DMS153 treated with DMSO at 0.1 percent for 48 hours (cell line): ENCODE results near the gene LLGL1.

Source experiments
- DNase-seq: peaks from one replicate; lab custom pipeline; 2025; ENCODE audit not compliant: unreplicated experiment; lab: John Stamatoyannopoulos, UW

LLGL1 gene

DNA sequence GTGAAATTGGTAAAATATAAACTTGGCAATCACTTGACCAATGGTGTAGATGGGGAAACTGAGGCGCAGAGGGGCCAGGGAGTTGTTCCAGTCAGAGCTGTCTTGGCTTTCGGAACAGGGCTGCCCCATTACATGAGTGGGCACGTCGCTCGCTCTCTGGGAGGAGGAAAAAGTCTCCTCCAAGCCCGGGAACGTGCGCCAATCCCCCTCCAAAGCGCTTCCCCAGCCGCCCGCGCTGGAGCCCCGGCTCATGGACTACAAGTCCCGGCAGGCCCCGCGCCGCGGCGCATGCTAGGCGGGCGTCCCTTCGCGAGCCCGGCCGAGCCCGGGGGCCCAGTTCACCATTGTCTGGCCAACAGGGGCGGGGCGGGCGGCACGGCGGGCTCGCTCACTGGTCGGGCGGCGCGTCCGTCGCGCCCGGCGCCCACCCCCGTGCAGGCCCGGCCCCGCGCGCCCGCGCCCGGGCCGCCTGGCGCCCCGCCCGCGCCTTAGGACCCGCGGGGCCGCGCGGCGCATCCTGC, at the start of gene LLGL1:
TSS of gene LLGL1 (plus strand) at position 515 of the 521 bp plus-strand sequence. CDS start 48 bp downstream, outside the sequence.
- DNase-seq = peak; percentile 14

DNA sequence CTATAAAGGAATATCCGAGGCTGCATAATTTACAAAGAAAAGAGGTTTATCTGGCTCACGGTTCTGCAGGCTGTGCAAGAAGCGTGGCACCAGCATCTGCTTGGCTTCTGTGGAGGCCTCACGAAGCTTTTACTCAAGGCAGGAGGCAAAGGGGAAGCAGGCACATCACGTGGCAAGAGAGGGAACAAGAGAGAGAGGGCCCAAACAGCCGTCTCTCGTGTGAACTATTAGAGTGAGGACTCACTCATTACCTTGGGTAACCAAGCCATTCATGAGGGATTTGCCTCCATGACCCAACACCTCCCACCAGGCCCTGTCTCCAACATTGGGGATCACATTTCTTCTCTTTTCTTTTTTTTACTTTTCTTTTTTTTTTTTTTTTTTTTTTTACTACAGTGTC, 49.3 kb upstream of the LLGL1 start:
- no peak for DNase-seq

DNA sequence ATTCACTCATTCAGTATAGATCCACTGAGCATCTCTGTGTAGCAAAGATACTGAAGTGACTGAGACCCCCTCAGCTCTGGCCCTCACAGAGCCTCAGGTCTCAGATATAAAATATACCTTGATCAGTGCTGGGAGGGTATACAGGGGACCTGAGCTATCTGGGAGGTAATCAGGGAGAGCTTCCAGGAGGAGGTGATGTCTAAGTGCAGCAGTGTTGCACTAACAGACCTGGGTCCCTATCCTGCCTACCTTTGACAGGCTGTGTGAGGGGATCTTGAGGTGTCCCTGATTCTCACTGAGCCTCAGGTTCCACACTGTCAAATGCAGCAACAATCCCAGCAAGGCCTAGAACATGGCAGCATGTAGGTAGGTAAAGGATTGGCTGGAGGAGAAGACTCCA, 48.3 kb upstream of the LLGL1 start:
- DNase-seq = no peak

DNA sequence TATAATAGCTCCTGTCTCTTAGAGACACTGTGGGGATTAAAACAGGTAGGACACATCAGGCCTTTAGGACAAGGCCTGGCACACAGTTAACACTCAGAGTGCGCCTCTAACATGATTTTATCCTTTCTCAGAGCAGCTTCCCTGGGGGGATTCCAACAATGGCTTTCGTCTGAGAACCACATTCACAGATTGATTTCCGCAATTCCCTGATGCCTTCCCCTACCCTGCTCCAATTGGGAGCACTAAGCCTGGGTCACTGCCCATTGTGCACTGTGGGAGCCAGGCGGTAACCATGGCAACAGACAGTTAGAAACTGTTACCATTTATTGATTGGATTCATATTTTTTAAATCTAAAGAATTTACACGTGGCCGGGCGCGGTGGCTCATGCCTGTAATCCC, 47.7 kb upstream of the LLGL1 start:
- no peak for DNase-seq

- no peak for DNase-seq
Measured at GRCh38 chr17:18179196-18179595, 46.2 kb upstream of the LLGL1 start.

GRCh38 chr17:18179804-18180203, 45.6 kb upstream of the LLGL1 start:
- DNase-seq = no peak

GRCh38 chr17:18181358-18181757, 44.1 kb upstream of the LLGL1 start:
- no peak for DNase-seq

DNA sequence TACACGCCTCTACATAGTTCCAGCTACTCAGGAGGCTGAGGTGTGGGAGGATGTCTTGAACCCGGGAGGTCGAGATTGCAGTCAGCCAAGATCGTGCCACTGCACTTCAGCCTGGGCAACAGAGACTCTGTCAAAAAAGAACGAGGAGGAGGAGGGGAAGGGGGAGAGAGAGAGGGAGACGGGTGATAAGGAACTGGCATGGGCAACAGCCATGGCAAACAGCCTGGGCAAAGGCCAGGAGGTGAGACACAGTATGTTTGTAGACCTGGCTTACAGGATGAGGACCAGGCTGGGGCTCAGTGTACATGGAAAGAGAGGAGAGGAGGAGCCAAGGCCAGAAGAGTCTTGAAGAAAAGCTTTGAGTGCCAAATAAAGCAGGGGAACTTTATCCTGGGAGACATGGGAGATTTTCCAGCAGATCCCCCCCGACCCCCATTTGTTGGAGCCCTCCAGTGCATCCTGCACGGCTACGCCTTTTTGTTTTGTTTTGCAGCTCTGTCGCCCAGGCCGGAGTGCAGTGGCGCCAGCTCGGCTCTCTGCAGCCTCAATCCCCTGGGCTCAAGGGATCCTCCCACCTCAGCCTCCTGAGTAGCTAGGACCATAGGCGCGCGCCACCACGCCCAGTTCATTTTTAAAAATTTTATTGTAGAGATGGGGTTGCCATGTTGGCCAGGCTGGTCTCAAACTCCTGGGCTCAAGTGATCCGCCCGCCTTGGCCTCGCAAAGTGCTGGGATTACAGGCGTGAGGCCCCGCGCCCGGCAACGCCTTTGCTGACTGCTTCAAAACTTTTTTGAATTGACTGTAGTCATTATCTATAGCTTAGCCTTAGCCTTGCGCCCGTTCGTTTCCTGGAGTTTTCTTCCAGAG, 43.1 kb upstream of the LLGL1 start:
- no peak for DNase-seq

GRCh38 chr17:18182978-18183333, 42.5 kb upstream of the LLGL1 start:
- no peak for DNase-seq

GRCh38 chr17:18183334-18184142, 41.9 kb upstream of the LLGL1 start, which contains the start of gene ALKBH5:
Gene ALKBH5 (plus strand): TSS chr17:18183828. CDS start chr17:18184244, 416 bp downstream.
- peak; percentile 58 for DNase-seq

DNA sequence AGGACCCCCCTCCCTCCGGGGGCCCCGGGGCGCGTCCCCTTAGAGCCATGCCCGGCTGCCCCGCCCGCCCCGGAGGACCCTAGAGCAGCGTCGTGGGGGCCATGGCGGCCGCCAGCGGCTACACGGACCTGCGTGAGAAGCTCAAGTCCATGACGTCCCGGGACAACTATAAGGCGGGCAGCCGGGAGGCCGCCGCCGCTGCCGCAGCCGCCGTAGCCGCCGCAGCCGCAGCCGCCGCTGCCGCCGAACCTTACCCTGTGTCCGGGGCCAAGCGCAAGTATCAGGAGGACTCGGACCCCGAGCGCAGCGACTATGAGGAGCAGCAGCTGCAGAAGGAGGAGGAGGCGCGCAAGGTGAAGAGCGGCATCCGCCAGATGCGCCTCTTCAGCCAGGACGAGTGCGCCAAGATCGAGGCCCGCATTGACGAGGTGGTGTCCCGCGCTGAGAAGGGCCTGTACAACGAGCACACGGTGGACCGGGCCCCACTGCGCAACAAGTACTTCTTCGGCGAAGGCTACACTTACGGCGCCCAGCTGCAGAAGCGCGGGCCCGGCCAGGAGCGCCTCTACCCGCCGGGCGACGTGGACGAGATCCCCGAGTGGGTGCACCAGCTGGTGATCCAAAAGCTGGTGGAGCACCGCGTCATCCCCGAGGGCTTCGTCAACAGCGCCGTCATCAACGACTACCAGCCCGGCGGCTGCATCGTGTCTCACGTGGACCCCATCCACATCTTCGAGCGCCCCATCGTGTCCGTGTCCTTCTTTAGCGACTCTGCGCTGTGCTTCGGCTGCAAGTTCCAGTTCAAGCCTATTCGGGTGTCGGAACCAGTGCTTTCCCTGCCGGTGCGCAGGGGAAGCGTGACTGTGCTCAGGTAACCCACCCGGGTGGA, 41.0 kb upstream of the LLGL1 start:
- no peak for DNase-seq

- DNase-seq = no peak
Measured at GRCh38 chr17:18185391-18185790, 40.0 kb upstream of the LLGL1 start.

GRCh38 chr17:18185832-18186626, 39.4 kb upstream of the LLGL1 start:
- no peak for DNase-seq

- DNase-seq = no peak
Measured at GRCh38 chr17:18186627-18186982, 38.8 kb upstream of the LLGL1 start.

DNA sequence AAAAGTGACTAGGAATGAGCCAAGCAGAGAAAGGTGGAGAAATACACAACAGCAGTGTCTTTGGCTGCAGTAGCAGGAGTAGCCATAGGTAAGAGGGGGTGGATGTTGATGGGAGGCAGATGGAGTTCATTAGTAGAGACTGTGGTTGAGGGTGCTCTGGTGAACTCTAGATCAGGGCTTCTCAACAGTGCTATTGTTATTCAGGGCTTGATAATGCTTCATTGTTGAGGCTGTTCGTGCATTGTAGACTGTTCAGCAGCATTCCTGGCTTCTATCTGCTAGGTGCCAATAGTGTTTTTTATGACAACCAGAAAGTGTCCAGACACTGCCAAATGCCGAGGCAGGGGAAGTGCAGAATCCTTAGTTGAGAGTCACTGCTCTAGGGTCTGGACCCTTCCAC, 38.2 kb upstream of the LLGL1 start:
- no peak for DNase-seq

- no peak for DNase-seq
Measured at GRCh38 chr17:18187821-18188761, 37.3 kb upstream of the LLGL1 start.

DNA sequence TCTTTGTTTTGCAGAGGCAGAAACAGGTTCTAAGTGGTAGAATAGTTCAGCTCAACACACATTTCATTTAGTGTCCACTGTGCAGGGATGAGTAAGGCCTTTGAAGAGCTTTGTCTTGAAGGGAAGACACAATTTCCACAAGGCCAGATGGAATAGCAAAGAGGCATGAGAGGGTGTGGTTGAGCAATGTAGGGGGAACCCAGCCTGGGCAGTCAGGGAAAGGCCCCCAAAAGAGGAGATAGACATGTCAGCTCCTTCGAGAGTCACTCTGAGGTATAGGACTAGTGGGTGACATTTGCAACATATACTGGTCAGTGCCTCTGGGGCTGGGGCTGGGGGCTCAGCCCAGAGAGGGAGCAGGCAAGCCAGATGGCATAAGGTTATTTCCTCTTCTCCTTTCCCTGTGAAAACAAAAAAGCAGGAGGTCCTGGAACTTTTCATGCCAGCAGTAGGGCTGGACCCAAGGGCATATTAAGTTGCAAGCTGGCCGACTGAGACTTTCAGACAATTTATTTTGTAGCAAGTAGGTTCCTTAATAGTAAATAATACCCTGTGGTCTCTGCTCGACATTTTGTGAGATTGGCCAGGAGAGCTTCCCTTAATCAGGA, 34.7 kb upstream of the LLGL1 start:
- no peak for DNase-seq

DNA sequence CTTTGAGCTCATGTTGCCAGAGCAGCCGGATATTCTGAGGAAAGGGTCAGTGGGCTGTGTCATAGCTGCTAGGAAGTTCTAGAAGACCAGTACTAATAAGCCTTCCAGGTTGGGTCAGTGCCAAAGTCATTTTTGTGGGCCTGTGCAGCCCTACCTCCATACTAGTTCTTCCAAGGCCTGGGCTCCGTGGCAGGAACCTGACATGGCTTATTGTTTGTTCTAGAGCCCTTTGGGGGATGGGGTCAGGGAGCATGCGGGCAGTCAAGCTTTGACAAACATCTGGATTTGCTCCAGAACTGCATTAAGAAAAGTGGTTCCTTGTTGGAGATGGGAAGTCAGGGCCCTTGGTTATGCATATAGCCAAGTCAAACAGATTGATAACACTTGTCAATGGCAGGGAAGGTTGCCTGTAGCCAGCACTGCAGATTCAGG, 34.2 kb upstream of the LLGL1 start:
- DNase-seq = no peak

- no peak for DNase-seq
Measured at GRCh38 chr17:18191967-18192366, 33.5 kb upstream of the LLGL1 start.
